SHP77 treated with DMSO at 0.1 percent for 48 hours (cell line): Measurements from ENCODE around the gene FUNDC2.
A peak's percentile ranks its signal among the peaks of the same experiment; 100 is the strongest.
"Not testable (repeated sequence)": the region's sequence is repeated elsewhere in the genome, so short reads cannot be mapped to it uniquely, and the experiment has no call there.

Experiments
- DNase-seq: peaks from one replicate; lab custom pipeline; 2025; lab: John Stamatoyannopoulos, UW

FUNDC2 gene

DNA sequence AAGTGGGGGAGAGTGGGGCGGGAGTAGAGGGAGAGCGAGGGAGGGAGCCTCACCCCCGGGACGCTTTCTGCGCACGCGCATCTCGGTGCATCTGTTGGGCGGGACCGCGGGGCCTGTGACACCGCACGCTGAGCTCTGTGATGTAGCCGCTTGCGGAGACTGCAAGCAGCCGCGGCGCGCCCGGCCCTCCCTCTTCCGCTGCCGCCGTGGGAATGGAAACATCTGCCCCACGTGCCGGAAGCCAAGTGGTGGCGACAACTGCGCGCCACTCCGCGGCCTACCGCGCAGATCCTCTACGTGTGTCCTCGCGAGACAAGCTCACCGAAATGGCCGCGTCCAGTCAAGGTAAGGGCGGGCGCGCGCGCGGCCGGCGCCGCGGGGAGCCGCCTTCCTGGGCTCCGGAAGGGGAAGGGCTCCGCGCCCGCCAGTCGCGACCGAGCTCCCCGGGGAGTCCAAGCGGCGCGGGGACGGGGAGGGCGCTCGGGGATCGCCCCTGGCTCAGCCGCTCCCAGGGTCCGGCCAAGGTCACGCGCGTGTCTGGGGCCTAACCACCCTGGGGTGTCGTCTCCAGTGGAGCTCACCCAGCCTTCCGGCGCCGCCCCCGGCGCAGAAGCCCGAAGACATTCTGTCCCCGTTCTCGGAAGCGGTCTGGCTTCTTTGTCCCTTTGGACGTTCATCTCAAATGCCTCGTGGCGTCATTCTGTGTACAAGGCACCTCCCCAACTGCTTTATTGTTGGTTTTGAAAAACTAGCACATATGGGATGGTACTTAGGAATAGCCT lies at the start of gene FUNDC2:
Gene FUNDC2, plus strand, starts transcription at position 118 of the 782 bp plus-strand sequence. Its CDS starts 95 bp downstream, at position 213.
- peak; percentile 74 for DNase-seq

DNA sequence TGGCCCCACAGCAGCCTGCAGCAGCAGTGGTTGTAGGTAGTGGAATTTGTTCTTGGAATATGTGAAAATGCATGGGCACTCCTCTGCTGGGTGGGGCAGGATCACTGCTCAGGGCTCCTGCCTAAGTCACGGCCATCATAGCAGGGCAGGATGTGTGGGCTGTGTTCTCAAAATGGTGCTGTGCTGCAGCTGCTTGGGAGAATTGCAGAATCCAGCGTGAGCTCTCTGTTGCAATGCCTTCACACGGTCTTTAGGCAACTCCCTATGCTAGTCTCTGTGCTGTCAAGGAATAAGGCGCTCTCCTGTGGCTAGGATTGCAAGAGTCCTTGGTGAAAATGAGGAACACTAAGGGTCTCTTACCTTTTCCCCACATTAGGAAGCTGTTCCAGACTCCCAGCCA lies 47.0 kb upstream of the FUNDC2 start:
- no peak for DNase-seq

DNA sequence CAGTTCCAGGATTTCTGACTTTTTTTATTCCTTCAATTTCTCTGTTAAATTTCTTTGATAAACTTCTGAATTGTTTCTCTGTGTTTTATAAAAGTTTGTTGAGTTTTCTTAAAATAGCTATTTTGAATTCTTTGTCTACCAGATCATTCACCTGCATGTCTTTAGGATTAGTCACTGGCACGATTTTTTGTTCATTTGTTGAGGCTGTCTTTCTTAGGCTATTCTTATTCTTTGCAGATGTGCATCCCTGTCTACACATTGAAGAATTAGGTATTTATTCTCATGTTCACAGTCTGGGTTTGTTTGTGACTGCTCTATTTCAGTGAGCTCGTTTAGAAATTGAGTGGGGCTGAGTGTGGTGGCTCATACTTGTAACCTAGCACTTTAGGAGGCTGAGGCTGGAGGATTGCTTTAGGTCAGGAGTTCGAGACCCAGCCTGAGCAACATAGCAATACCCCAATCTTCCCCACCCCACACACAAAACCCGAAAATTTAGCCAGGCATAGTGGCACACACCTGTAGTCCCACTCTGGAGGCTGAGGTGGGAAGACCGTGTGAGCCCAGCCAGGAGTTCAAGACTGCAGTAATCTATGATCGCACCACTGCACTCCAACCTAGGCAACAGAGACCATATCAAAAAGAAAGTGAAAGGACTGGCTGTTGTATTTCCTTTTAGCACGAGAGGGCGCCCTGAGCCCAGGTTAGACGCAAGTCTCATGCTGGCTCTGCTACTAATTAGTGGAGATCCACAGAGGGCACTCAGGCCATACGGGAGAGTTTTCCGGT lies 46.1 kb upstream of the FUNDC2 start:
- peak; percentile 24 for DNase-seq

GRCh38 chrX:154981116-154981411 lies 45.6 kb upstream of the FUNDC2 start:
- DNase-seq, result no peak

- no peak for DNase-seq
Measured at GRCh38 chrX:154986826-154987575, 39.6 kb upstream of the FUNDC2 start.

- no peak for DNase-seq
Measured at GRCh38 chrX:154987940-154988339, 38.7 kb upstream of the FUNDC2 start.

DNA sequence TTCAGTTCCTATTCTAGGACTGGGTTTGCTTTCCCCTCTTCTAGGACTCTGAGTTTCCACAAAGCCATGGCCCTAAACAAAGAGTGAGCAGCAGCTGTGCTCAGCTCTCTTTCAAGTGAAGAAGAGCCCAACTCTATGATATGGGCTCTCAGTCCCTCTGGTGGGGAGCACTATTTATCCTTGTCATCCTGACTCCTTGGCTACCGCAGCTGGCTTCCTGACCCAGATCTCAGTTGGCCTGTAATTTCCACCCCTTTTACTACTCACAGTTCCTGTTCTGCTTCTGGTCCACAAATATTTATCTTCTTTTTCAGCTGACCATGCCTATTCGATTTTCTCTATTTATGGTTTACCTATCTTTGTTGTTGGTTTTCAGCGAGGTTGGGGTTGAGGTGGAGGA lies 37.9 kb upstream of the FUNDC2 start:
- no peak for DNase-seq

GRCh38 chrX:154990496-154990895 lies 36.1 kb upstream of the FUNDC2 start:
- no peak for DNase-seq

GRCh38 chrX:154991039-154991438 lies 35.6 kb upstream of the FUNDC2 start:
- DNase-seq, result no peak

- DNase-seq, result no peak
Measured at GRCh38 chrX:154991476-154991875, 35.2 kb upstream of the FUNDC2 start.

DNA sequence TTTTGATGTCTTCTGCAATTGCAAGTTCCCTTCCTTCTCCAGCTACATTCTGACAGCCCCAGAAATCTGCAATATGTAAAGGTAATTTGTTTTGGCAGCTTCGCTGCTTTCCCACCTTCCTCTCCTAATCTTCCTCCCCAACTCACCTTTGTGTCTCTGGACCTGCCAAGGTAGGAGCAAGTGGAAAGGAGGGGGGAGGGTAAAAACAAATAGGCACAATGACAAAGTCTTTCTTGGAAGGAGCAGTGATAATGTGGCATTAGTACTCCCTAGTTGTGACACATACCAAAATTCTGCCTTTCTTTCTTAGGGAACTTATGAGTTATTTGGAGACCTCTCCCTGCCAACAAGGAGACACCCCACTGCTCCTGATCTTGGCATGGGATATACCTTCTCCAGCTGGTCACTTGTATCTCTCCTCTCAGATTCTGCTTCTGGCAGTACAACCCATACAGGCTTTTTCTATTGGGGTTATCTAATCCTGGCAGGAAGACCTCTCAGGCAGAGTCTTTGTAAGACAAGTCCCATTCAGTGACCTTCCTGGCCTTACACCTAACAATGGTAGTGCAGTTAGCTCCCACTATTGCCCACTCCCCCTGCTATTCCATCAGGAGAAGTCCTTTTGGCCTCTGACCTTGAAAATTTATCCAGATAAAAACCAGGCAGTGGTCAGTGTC lies 28.3 kb upstream of the FUNDC2 start:
- DNase-seq, result no peak

- no peak for DNase-seq
Measured at GRCh38 chrX:155000841-155001240, 25.8 kb upstream of the FUNDC2 start.

- DNase-seq, result no peak
Measured at GRCh38 chrX:155001873-155002272, 24.8 kb upstream of the FUNDC2 start.

- no peak for DNase-seq
Measured at GRCh38 chrX:155005190-155005589, 21.5 kb upstream of the FUNDC2 start.

DNA sequence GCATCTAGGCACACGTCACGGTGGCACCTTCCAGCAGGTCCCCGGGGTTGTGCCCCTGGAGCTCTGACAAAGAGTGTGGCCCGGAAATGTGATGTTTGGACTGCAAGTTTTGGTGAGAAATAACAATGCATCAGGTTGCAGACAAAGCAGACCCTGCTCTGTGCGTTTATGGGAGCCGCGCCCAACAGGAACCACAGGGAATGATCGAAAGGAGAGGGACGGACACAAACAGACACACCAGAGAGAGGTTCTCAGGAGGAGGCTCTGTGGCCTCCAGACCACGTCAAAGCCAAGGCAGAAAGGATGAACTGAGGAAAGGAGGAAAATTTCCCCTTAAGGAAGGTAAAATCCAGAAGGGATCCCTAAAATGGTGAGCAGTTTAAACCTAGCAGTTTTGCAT lies 20.3 kb upstream of the FUNDC2 start:
- not testable (repeated sequence) for DNase-seq

DNA sequence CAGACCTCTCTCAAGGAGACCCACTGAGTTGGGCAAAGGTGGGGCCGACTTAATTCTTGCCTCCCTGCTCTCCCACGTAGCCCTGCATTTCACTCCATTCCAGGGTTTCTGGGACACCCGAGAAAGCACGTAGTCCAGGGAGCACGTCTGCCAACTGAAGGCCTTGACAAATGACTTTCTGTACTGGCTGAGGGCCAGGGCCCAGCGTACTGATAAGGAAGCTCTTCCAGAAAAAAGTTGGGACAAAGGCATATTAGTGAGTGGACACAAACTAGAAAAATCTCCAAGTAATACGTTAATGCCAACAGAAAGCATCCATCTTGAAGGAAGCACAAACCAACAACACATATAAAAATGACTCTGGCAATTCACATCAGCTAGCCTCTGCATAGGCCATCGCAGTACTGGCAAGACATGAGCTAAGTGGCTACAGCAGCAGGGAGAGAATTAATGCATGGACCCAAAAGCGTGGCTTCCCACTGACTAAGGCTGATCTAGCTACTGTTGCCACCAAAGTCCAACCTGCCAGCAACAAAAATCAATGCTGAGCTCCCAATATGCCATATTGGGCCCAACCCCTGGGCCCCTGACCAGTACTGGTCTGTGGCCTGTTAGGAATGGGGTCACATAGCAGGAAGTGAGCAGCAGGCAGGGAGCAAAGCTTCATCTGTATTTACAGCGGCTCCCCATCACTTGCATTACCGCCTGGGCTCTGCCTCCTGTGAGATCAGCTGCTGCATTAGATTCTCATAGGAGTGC lies 19.6 kb upstream of the FUNDC2 start:
- DNase-seq, result not testable (repeated sequence)

GRCh38 chrX:155008578-155008977 lies 18.1 kb upstream of the FUNDC2 start:
- DNase-seq, result not testable (repeated sequence)

DNA sequence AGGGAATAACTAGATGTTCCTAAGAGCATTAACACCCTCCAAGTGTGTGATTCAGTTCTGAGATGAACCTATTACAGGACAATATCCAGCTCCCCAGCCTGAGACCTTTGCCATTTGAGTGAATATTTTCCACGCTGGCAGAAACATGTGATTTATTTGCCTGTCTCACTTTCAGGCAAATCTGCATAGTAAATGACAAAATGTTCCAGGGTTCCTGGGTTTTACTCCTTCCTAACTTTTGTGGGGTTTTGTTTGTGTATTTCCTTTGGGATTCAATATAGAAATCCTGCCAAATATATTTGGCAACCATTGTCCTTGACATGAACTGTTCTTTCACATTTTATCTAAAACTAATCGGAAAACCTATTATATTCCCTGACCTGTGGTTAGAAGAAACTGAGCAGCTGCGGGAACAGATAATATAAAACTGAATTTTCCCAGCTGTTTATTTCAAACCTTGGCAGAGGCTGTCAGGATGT lies 16.6 kb upstream of the FUNDC2 start:
- DNase-seq, result no peak

DNA sequence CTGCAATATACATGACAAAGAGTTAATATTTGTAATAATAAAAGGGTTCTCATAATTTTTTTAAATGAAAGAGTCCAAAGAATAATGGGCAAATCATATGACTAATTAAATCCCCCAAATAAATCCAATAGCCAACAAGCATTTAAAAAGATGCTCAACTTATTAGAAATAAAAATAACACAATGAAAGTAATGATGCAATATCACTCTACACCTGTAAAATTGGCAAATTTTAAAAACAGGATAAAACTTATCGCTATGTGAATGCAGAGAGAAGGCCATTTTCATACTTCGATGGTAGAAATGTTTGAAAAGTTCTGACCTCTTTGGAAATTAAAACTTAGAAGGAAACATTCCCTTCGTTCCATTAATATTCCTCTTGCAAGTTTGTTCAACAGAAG lies 6.1 kb upstream of the FUNDC2 start:
- no peak for DNase-seq

DNA sequence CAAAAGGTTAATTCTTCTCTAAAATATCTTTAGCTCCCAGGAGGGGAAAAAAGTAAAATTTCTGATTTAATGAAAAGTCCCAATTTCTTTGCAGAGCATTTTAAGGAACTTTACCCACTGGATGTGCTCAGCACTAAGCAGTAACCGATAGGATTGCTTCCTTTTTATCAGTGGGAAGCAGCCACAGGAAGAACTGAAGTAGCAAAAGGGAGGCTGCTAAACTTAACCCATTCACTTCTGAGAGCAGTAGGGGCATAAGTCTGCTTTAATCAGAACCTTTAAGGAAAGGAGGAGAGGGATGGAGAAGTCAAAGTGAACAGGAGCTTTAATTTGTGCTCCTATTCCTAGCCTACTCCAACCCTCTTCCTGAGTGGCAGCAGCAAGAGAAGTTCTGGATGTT lies 4.1 kb upstream of the FUNDC2 start, which contains the start of gene F8:
Gene F8, minus strand, starts transcription at position 139 of the 400 bp plus-strand sequence. CDS start 171 bp downstream, outside the sequence.
- no peak for DNase-seq
